ENCODE measurements around the gene GOPC. TPM values are rescaled to one million over a fixed set of nuclear protein-coding genes. Genes with fewer than 3 reads are reported as not detected.

Gene GOPC
- total and polyA plus RNA-seq, 2 donors (not counting 3 experiments of a cell fraction or from before 2014, with no cell fraction given), result 7.8 to 22.8 TPM

DNA sequence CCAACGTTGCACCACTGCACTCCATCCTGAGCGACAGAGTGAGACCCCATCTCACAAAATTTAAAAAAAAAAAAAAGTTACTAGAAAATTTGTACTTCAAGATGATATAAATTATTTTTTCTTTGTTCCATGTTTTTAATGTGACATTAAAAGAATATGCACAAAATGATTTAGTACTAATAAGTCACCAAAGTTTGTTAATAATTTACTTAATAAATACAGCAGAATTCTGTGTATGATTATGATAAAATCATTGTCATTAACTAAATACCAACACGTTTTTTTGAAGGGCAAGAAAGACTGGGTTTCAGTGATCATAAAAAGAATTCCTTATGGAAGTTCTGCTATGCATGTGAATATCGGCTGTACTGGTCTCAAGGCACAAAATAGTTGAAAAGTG lies 28.1 kb downstream of the GOPC start:
- H3K36me3 ChIP-seq (ENCODE audit: control insufficient read depth in 2 of 2, extremely low read depth in 1 of 2, insufficient read depth in 2 of 2, low read length in 2 of 2), result peaks cover 2 to 10% of the 10 kb centered on the region in 2 experiments
- TF ChIP-seq FOS (IDR thresholded peaks at IDR 0.05; ENCODE audit: borderline replicate concordance, insufficient read depth, low read length) (no peak), CTCF (IDR thresholded peaks at IDR 0.05; ENCODE audit: extremely low read depth in 1 of 2, insufficient read depth in 1 of 2, low read depth in 1 of 2, low read length in 2 of 2) (no peak), GATA2 (IDR thresholded peaks at IDR 0.05; ENCODE audit: insufficient read depth, insufficient read length, low read depth, low read length) (no peak), EZH2 (IDR thresholded peaks at IDR 0.05; ENCODE audit: borderline replicate concordance, low read depth, low read length, severe bottlenecking) (no peak), POLR2A (IDR thresholded peaks at IDR 0.05; ENCODE audit: low read depth, low read length) (no peak), POLR2AphosphoS5 (IDR thresholded peaks at IDR 0.05; ENCODE audit: insufficient read depth, low read depth, low read length) (no peak), MYC (IDR thresholded peaks at IDR 0.05; ENCODE audit: low read depth, low read length) (no peak), JUN (IDR thresholded peaks at IDR 0.05; ENCODE audit: borderline replicate concordance, insufficient read depth, insufficient read length, low read depth) (no peak)
- TF ChIP-seq, protein P1, sequence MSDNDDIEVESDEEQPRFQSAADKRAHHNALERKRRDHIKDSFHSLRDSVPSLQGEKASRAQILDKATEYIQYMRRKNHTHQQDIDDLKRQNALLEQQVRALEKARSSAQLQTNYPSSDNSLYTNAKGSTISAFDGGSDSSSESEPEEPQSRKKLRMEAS (IDR thresholded peaks at IDR 0.05; ENCODE audit: insufficient read depth, insufficient read length), result no peak
- H3K9ac ChIP-seq (replicated peaks; ENCODE audit: extremely low read depth, insufficient read depth, low read length), result no peak overlapping the region
- H3K9me3 ChIP-seq (replicated peaks; ENCODE audit: control insufficient read depth, insufficient read depth, low read length), result no peaks in the 10 kb centered on the region
- no peaks in the 10 kb centered on the region for H3K27me3 ChIP-seq (ENCODE audit: control insufficient read depth in 2 of 2, insufficient read depth in 2 of 2, low read length in 2 of 2)
- no peaks in the 10 kb centered on the region for H3K4me1 ChIP-seq (ENCODE audit: control insufficient read depth, extremely low read depth, insufficient read depth, low read length)
- intact Hi-C loops (cut with micrococcal nuclease) (no loop called here), dilution Hi-C loops (cut with MboI; ENCODE audit: extremely low pct_ligation_motif_present, low sequenced_read_pairs) (no loop called here)
- no peaks in the 10 kb centered on the region for H3K79me2 ChIP-seq (ENCODE audit: control insufficient read depth, insufficient read depth, low read length)
- H4K20me1 ChIP-seq (replicated peaks; ENCODE audit: control insufficient read depth, extremely low read depth, insufficient read depth, low read length), result no peaks in the 10 kb centered on the region
- no peak overlapping the region for H3K4me2 ChIP-seq (ENCODE audit: insufficient read depth, low read length)
- no TSS peak for BruUV-seq (replicated peaks)
- no peak for DNase-seq (ENCODE audit: low read depth, low spot score)
- no peaks in the 10 kb centered on the region for H3K9me1 ChIP-seq (replicated peaks; ENCODE audit: control insufficient read depth, extremely low read depth, insufficient read depth, low read length)
- POLR2A ChIA-PET, result no interaction called here
- no peak overlapping the region for H3K27ac ChIP-seq (ENCODE audit: insufficient read depth, low read depth, low read length)
- FAIRE-seq, result no peak
- no peak overlapping the region for H2AFZ ChIP-seq (ENCODE audit: low read depth, low read length)
- no peak overlapping the region for H3K4me3 ChIP-seq (replicated peaks in 1 of 3; ENCODE audit: insufficient read depth in 1 of 3, low read depth in 1 of 3, low read length in 3 of 3)
- CTCF ChIA-PET, result interaction anchor here (1.9 kb wide), 1 partner anchor 124 kb away, joined by 7 read pairs; no protein-coding TSS in a partner anchor
